Ishikawa (cell line): Measurements from ENCODE around the gene GTSF1L.

ENCODE experiments used
- CEBPB ChIP-seq: IDR thresholded peaks from 2 replicates; pipeline ENCODE4 v1.6.1; 2012
- CREB1 ChIP-seq: IDR thresholded peaks from 2 replicates; pipeline ENCODE4 v1.6.1; 2012; ENCODE audit warnings: low read depth
- RAD21 ChIP-seq: IDR thresholded peaks from 2 replicates; pipeline ENCODE4 v1.6.1; 2012; ENCODE audit warnings: low read depth
- REST ChIP-seq: IDR thresholded peaks from 2 replicates; pipeline ENCODE4 v1.6.1; 2012; ENCODE audit warnings: low read depth, mild to moderate bottlenecking
- TAF1 ChIP-seq: IDR thresholded peaks from 2 replicates; pipeline ENCODE4 v1.6.1; 2012; ENCODE audit warnings: low read depth, mild to moderate bottlenecking
- TCF12 ChIP-seq: IDR thresholded peaks from 2 replicates; pipeline ENCODE4 v1.6.1; 2012; ENCODE audit warnings: low read depth
- YY1 ChIP-seq: IDR thresholded peaks from 2 replicates; pipeline ENCODE4 v1.6.1; 2012; ENCODE audit warnings: low read depth
- TF ChIP-seq, protein P1 (sequence below): IDR thresholded peaks from 2 replicates; pipeline ENCODE4 v1.6.1; 2012

GRCh38 chr20:43720007-43720406, 6.8 kb downstream of the GTSF1L start:
- TF ChIP-seq CEBPB (no peak), RAD21 (no peak), TAF1 (no peak), YY1 (no peak), TCF12 (no peak), CREB1 (no peak), REST (no peak)
- TF ChIP-seq, protein P1, sequence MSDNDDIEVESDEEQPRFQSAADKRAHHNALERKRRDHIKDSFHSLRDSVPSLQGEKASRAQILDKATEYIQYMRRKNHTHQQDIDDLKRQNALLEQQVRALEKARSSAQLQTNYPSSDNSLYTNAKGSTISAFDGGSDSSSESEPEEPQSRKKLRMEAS: no peak
